GM19468 (cell line): Measurements from ENCODE around the gene LRRK2.

Experiments used
- ATAC-seq: cut with Tn5 transposase; IDR thresholded peaks from one replicate; pipeline ENCODE4 v1.9.1; 2021; ENCODE audit warnings: mild to moderate bottlenecking, moderate library complexity, moderate number of reproducible peaks; ENCODE audit not compliant: unreplicated experiment; ENCODE audit errors: extremely low read depth

Gene LRRK2

GRCh38 chr12:40310211-40310610 is 85.4 kb downstream of the LRRK2 start:
- ATAC-seq, result no peak

DNA sequence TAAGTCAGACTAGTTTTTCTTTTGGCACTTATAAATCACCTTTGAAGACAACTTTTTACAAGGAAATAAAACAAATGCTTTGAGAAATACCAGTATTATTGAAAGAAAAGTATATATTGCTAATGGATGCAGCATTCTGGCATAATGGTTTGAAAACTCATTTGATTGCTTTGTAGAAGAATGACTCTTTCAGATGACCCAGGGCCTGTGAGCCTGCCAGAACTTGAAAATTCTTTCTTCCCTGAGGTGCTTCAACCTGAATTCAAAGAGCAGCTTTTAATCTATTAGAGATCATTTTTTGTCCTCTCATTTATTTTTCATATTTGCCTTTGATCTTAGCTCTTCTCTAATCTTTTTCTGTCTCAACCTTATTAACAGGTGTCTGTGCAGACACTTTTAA is 87.4 kb downstream of the LRRK2 start:
- ATAC-seq, result no peak

DNA sequence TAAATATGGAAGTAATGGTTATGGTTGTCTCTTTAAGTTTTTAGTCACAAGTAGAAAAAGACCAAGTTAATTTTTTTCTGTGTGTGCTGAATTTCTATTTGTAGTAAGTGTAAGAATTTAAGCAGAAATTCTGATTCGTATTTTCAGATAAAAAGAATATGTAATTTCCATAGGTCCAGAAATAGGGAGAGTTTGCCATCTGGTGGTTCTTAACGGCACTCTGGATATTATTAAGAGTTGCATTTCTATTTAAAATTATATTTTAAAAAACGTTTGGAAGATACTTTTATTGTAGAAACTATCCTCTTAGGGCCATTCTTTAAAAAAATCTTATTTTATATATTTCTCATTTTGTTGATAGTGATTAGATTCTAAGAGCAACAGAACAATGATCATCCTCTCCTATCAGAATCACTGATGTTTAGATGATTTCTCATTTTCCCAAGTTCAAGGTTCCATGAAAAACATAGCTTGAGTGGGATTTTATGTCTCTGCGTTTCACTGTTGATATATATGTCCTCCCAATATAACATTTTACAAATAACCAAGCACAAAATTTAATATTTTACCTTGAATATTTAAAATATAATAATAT is 88.3 kb downstream of the LRRK2 start:
- no peak for ATAC-seq

DNA sequence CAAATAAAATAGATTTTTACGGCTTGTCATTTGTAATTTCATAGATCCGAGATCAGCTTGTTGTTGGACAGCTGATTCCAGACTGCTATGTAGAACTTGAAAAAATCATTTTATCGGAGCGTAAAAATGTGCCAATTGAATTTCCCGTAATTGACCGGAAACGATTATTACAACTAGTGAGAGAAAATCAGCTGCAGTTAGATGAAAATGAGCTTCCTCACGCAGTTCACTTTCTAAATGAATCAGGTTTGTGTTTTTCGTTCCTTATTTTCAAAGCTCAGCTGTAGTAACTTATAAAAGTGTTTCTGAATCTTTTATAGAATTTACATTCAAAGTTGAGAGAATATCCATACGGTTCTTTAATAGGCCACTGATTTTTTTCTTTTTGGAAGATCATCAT is 89.1 kb downstream of the LRRK2 start:
- no peak for ATAC-seq

GRCh38 chr12:40314927-40315326 is 90.1 kb downstream of the LRRK2 start:
- ATAC-seq, result no peak

- ATAC-seq, result no peak
These were observed 90.6 kb downstream of the LRRK2 start for GRCh38 chr12:40315375-40315774.

GRCh38 chr12:40324261-40324660 is 99.5 kb downstream of the LRRK2 start:
- no peak for ATAC-seq

- no peak for ATAC-seq
These were observed 100.7 kb downstream of the LRRK2 start for GRCh38 chr12:40325349-40325960.

DNA sequence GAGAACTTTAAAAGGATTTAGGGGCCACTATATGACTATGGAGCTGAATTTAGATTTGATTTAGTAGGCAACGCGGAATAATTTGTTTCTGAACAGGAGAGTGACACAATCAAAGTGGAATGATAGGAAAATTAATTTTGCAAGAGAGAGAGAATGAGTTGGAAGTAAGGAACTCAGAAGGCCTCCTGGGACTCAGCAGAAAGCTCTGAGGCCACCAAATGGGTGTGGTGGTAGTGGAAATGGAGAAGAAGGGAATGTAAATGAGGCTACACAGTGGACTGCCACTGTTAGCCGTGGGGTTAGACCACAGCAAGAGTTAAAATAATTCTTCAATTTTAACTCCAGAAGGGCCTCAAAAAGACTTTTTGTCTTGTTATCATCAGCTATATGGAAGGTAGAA is 102.7 kb downstream of the LRRK2 start:
- ATAC-seq, result no peak

DNA sequence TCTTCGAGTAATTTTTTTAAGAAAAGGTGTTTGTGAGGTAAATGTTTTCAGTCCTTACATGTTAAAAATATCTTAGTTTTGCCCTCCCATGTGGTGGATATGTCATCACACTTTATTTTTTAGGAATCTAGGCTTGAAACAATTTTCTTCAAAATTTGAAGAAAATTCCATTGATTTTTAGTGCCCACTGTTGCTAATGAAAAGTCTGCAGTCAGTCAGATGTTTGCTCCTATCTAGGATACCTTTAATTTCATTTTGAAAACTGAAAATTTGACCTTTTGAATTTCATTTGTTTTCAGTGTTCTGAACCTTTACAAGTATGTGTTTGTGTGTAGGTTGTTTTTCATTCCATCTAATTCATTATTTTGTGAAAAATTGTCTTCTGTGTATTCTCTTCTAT is 105.4 kb downstream of the LRRK2 start:
- ATAC-seq, result no peak

- no peak for ATAC-seq
These were observed 107.1 kb downstream of the LRRK2 start for GRCh38 chr12:40331886-40332285.

DNA sequence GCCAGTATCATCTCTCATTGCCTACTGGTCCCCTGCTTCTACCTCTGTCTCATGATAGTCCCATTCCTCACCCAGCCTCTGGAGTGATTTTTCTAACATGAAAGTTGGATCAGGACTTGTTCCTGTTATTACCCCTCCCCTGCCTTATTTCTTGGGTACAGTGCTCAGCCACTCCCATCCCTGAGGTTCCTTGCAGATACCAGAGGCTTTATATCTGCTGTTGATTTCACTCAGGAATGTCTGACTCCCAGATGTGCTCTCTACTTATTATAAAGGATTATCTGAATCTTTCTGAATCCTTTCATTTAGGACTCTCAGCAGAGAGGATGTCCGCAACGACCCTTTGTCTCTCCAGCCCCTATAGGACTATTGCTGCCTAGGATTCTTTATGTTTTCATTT is 111.2 kb downstream of the LRRK2 start:
- no peak for ATAC-seq

DNA sequence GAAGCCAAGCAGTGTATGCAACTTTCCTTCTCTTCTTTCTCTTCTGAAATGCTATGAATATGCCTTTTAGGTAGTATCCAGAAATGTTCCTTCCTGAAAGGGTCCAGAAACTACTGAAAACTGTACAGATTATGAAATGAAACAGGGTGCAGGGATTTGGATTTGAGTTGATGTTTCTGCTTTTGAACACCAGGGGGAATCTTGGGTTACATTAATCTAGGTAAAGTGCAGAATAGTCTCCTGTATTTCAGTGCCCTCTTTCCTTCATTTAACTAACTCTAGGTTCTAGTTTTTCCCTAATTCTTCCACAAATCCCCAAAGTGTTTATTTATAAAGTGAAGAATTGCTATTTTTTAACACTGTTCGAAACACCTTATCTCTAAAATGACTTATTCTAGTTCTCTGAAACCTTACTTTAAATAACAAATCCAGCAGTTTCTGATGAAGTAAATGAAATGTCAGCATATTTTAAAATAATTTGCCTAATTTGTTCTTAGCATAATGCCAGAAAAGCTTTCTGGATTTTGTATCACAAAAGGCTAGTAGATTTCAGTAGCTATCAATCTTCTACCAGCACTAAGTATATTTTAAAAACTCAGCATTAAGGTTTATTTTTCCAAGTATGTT is 111.9 kb downstream of the LRRK2 start:
- ATAC-seq, result peak; percentile 52

DNA sequence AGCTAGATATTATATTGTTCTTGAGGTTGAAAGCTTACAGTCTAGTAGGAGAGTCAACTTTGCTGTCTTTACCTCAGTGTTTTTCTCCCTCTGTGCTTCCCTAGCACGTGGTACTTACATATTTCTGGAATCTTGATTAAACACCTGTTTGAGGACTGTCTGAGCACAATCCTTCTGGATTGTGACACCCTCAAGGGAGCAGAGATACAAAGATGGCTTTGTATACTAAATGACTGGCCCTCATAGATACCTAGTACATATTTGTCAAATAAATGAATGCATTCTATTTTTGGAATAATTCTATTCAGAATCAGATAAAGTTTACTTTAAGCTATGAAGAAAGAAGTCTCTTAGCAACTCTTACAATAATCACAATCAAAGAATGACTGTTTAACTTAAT is 113.3 kb downstream of the LRRK2 start:
- no peak for ATAC-seq

- ATAC-seq, result no peak
These were observed 113.8 kb downstream of the LRRK2 start for GRCh38 chr12:40338621-40339020.

- ATAC-seq, result no peak
These were observed 117.2 kb downstream of the LRRK2 start for GRCh38 chr12:40342010-40342409.

GRCh38 chr12:40343124-40343523 is 118.3 kb downstream of the LRRK2 start:
- no peak for ATAC-seq

DNA sequence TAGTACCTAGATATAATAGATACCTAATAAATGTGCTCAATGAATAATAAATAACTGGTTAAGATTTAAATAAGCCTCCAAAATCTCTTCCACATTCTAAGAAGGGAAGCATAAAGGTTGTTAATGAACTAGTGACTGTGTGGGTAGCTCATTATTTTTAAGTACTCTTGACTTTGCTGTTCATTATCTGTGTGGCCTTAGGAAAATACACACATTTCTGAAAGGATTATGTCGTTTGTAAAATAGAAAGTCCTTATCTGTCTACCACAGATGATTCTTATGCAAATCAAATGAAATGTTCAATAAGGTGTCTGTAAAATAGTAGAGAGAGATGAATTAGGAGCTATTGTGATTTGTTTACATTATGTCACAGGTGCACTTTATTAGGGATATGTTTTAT is 119.5 kb downstream of the LRRK2 start:
- no peak for ATAC-seq

GRCh38 chr12:40351976-40352375 is 127.2 kb downstream of the LRRK2 start:
- ATAC-seq, result no peak

GRCh38 chr12:40375076-40375475 is 150.3 kb downstream of the LRRK2 start:
- ATAC-seq, result no peak

DNA sequence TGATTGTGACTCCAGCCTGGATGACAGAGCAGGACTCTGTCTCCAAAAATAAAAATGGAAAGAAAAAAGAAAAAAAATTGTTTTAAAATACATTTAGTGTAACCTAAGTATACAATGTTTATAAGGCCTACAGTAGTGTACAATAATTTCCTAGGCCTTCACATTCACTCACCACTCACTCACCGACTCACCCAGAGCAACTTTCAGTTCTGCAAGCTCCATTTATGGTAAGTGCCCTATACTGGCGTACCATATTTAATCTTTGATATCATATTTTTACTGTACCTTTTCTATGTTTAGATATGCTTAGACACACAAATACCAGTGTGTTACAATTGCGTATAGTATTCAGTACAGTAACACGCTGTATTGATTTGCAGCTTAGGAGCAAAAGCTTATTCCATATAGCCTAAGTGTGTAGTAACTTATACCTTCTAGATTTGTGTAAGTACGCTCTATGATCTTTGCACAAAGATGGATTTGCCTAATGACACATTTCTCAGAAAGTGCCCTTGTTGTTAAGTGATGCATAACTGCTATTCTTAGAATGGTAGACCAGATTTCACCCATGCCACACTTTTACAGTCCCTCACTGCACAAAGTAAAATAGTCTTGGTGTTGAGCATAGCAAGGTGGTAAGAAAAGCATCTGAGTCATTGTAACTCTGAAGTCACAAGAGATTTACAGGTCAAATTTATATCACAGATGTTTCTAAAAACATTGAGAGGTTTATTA is 151.9 kb downstream of the LRRK2 start:
- ATAC-seq, result peak; percentile 53
